Neural cell (in vitro differentiated cells): ENCODE results near the gene MXRA8.

Source experiments
- EP300 ChIP-seq: fragments of 450-650 bp; conservative IDR thresholded peaks from 2 replicates; pipeline ENCODE4 v1.6.1; 2014; ENCODE audit warnings: antibody characterized with exemption, mild to moderate bottlenecking, moderate library complexity; ENCODE audit not compliant: poor library complexity, severe bottlenecking
- REST ChIP-seq: IDR thresholded peaks from 2 replicates; pipeline ENCODE4 v1.6.1; 2012; ENCODE audit warnings: borderline replicate concordance
- SMC3 ChIP-seq: fragments of 450-650 bp; conservative IDR thresholded peaks from 2 replicates; pipeline ENCODE4 v1.6.1; 2014; ENCODE audit warnings: antibody characterized with exemption, mild to moderate bottlenecking, moderate library complexity; ENCODE audit not compliant: poor library complexity
- TF ChIP-seq, protein P1 (sequence below): fragments of 450-650 bp; IDR thresholded peaks from 2 replicates; pipeline ENCODE4 v1.5.1; 2014; ENCODE audit warnings: antibody characterized with exemption, mild to moderate bottlenecking, moderate library complexity; ENCODE audit not compliant: poor library complexity, severe bottlenecking

- TF ChIP-seq, protein P1, sequence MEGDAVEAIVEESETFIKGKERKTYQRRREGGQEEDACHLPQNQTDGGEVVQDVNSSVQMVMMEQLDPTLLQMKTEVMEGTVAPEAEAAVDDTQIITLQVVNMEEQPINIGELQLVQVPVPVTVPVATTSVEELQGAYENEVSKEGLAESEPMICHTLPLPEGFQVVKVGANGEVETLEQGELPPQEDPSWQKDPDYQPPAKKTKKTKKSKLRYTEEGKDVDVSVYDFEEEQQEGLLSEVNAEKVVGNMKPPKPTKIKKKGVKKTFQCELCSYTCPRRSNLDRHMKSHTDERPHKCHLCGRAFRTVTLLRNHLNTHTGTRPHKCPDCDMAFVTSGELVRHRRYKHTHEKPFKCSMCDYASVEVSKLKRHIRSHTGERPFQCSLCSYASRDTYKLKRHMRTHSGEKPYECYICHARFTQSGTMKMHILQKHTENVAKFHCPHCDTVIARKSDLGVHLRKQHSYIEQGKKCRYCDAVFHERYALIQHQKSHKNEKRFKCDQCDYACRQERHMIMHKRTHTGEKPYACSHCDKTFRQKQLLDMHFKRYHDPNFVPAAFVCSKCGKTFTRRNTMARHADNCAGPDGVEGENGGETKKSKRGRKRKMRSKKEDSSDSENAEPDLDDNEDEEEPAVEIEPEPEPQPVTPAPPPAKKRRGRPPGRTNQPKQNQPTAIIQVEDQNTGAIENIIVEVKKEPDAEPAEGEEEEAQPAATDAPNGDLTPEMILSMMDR: no peak
- no peak for TF ChIP-seq REST
- TF ChIP-seq EP300: no peak
- no peak for TF ChIP-seq SMC3
Observed at GRCh38 chr1:1376551-1377226, 18.3 kb upstream of the MXRA8 start.
